22Rv1 (cell line): Measurements from ENCODE around the gene NAT9.

Experiments
- H3K27ac ChIP-seq: fragments of 450-650 bp; 2 replicates; pipeline ENCODE4 v1.5.1; 2017
- CTCF ChIP-seq: fragments of 450-650 bp; IDR thresholded peaks from 2 replicates; pipeline ENCODE4 v1.5.1; 2017; ENCODE audit warnings: mild to moderate bottlenecking
- ZFX ChIP-seq: fragments of 450-650 bp; IDR thresholded peaks from 2 replicates; pipeline ENCODE4 v1.6.1; 2017; ENCODE audit warnings: antibody characterized with exemption, borderline replicate concordance

The NAT9 gene

GRCh38 chr17:74810699-74811485, 34.7 kb upstream of the NAT9 start:
- no peak overlapping the region for H3K27ac ChIP-seq
- TF ChIP-seq ZFX (no peak), CTCF (no peak)

GRCh38 chr17:74808714-74809430, 32.7 kb upstream of the NAT9 start:
- TF ChIP-seq CTCF: no peak
- no peak for TF ChIP-seq ZFX
- H3K27ac ChIP-seq: no peak overlapping the region

- no peak overlapping the region for H3K27ac ChIP-seq
- TF ChIP-seq CTCF: no peak
- no peak for TF ChIP-seq ZFX
These were observed 31.8 kb upstream of the NAT9 start for GRCh38 chr17:74807925-74808324.

- no peak overlapping the region for H3K27ac ChIP-seq
- TF ChIP-seq CTCF: no peak
- TF ChIP-seq ZFX: no peak
These were observed 31.3 kb upstream of the NAT9 start for GRCh38 chr17:74807441-74807840.

- TF ChIP-seq CTCF (no peak), ZFX (no peak)
These were observed 30.2 kb upstream of the NAT9 start for GRCh38 chr17:74806334-74806733.

GRCh38 chr17:74805591-74805991, 29.4 kb upstream of the NAT9 start:
- TF ChIP-seq CTCF (no peak), ZFX (no peak)
- H3K27ac ChIP-seq: no peak overlapping the region

More at GRCh38 chr17:74806334-74806733, 30.2 kb upstream of the NAT9 start:
- H3K27ac ChIP-seq: no peak overlapping the region

- TF ChIP-seq CTCF (no peak), ZFX (no peak)
- H3K27ac ChIP-seq: no peak overlapping the region
These were observed 28.5 kb upstream of the NAT9 start for GRCh38 chr17:74804683-74805082.
